HG03097 (cell line): ENCODE measurements around the gene RHBDL2.
"Not testable (repeated sequence)": the region's sequence is repeated elsewhere in the genome, so short reads cannot be mapped to it uniquely, and the experiment has no call there.

Source experiments
- ATAC-seq: cut with Tn5 transposase; IDR thresholded peaks from one replicate; pipeline ENCODE4 v1.9.1; 2021; ENCODE audit not compliant: unreplicated experiment, low FRiP score

The RHBDL2 gene

GRCh38 chr1:38938722-38939260 lies 2.8 kb downstream of the RHBDL2 start:
- no peak for ATAC-seq

GRCh38 chr1:38932571-38932970 lies 9.1 kb downstream of the RHBDL2 start:
- no peak for ATAC-seq

- no peak for ATAC-seq
These were observed 12.2 kb downstream of the RHBDL2 start for GRCh38 chr1:38929476-38929875.

GRCh38 chr1:38929054-38929453 lies 12.6 kb downstream of the RHBDL2 start:
- no peak for ATAC-seq

- ATAC-seq: no peak
These were observed 15.5 kb downstream of the RHBDL2 start for GRCh38 chr1:38926091-38926490.

- ATAC-seq: no peak
These were observed 16.2 kb downstream of the RHBDL2 start for GRCh38 chr1:38925391-38925790.

GRCh38 chr1:38923607-38924006 lies 18.0 kb downstream of the RHBDL2 start:
- ATAC-seq: no peak

GRCh38 chr1:38919130-38919529 lies 22.5 kb downstream of the RHBDL2 start:
- ATAC-seq: no peak

GRCh38 chr1:38918568-38918967 lies 23.1 kb downstream of the RHBDL2 start:
- ATAC-seq: no peak

GRCh38 chr1:38917772-38918171 lies 23.9 kb downstream of the RHBDL2 start:
- ATAC-seq: no peak

- ATAC-seq: no peak
These were observed 24.3 kb downstream of the RHBDL2 start for GRCh38 chr1:38917337-38917736.

GRCh38 chr1:38915352-38915948 lies 26.2 kb downstream of the RHBDL2 start:
- no peak for ATAC-seq

GRCh38 chr1:38914908-38915307 lies 26.7 kb downstream of the RHBDL2 start:
- not testable (repeated sequence) for ATAC-seq

- ATAC-seq: no peak
These were observed 32.8 kb downstream of the RHBDL2 start for GRCh38 chr1:38908821-38909220.

- no peak for ATAC-seq
These were observed 35.6 kb downstream of the RHBDL2 start for GRCh38 chr1:38905985-38906384.

- no peak for ATAC-seq
These were observed 42.1 kb downstream of the RHBDL2 start for GRCh38 chr1:38899560-38899959.

- no peak for ATAC-seq
These were observed 42.9 kb downstream of the RHBDL2 start for GRCh38 chr1:38898653-38899230.

- ATAC-seq: no peak
These were observed 45.5 kb downstream of the RHBDL2 start for GRCh38 chr1:38896169-38896568.

- no peak for ATAC-seq
These were observed 48.7 kb downstream of the RHBDL2 start for GRCh38 chr1:38892976-38893375.

- ATAC-seq: no peak
These were observed 49.9 kb downstream of the RHBDL2 start for GRCh38 chr1:38891753-38892152.

GRCh38 chr1:38889589-38889988 lies 52.0 kb downstream of the RHBDL2 start:
- ATAC-seq: no peak
